HepG2 (cell line): ENCODE data around the gene OTUB2. TPM values are rescaled to one million over a fixed set of nuclear protein-coding genes. Genes with fewer than 3 reads are reported as not detected.
A peak's percentile ranks its signal among the peaks of the same experiment; 100 is the strongest.

Experiments
- FOXK1 ChIP-seq: sonication (generic); formaldehyde crosslinking; IDR thresholded peaks from 2 replicates; pipeline ENCODE4 v1.4.0; 2020; ENCODE audit warnings: low read depth, missing genetic modification reagents, borderline replicate concordance
- FOXM1 ChIP-seq: sonication (generic); formaldehyde crosslinking; IDR thresholded peaks from 2 replicates; pipeline ENCODE4 v1.5.0; 2020; ENCODE audit warnings: missing genetic modification reagents
- GATA4 ChIP-seq: sonication (generic); IDR thresholded peaks from 2 replicates; pipeline ENCODE4 v1.6.1; 2016; ENCODE audit warnings: antibody characterized with exemption, low read depth, borderline replicate concordance
- KDM4B ChIP-seq: sonication (generic); formaldehyde crosslinking; IDR thresholded peaks from 2 replicates; pipeline ENCODE4 v1.4.0; 2020; ENCODE audit warnings: missing genetic modification reagents
- KMT2A ChIP-seq: sonication (generic); formaldehyde crosslinking; IDR thresholded peaks from 2 replicates; pipeline ENCODE4 v1.4.0; 2020; ENCODE audit warnings: missing genetic modification reagents
- MTA1 ChIP-seq: sonication (generic); formaldehyde crosslinking; IDR thresholded peaks from 2 replicates; pipeline ENCODE4 v1.4.0; 2020; ENCODE audit warnings: missing genetic modification reagents, mild to moderate bottlenecking, borderline replicate concordance
- NFYB ChIP-seq: sonication (generic); formaldehyde crosslinking; IDR thresholded peaks from 2 replicates; pipeline ENCODE4 v1.4.0; 2020; ENCODE audit warnings: missing genetic modification reagents
- NR3C1 ChIP-seq: sonication (generic); formaldehyde crosslinking; IDR thresholded peaks from 2 replicates; pipeline ENCODE4 v1.4.0; 2020; ENCODE audit warnings: missing genetic modification reagents
- RNF2 ChIP-seq: fragments of 450-650 bp; conservative IDR thresholded peaks from 2 replicates; pipeline ENCODE4 v1.6.1; 2016; ENCODE audit warnings: low read depth
- SAP130 ChIP-seq: IDR thresholded peaks from 2 replicates; pipeline ENCODE4 v1.6.1; 2016; ENCODE audit warnings: low read depth
- TAF1 ChIP-seq: sonication (generic); formaldehyde crosslinking; IDR thresholded peaks from 2 replicates; pipeline ENCODE4 v1.4.0; 2020; ENCODE audit warnings: missing genetic modification reagents
- ZBTB4 ChIP-seq: sonication (generic); formaldehyde crosslinking; IDR thresholded peaks from 2 replicates; pipeline ENCODE4 v1.4.0; 2020; ENCODE audit warnings: missing genetic modification reagents, mild to moderate bottlenecking, borderline replicate concordance
- ZKSCAN1 ChIP-seq: fragments of 150-350 bp; IDR thresholded peaks from 2 replicates; pipeline ENCODE4 v1.6.1; 2014; ENCODE audit warnings: low read length
- ZNF224 ChIP-seq: sonication (generic); formaldehyde crosslinking; IDR thresholded peaks from 2 replicates; pipeline ENCODE4 v1.5.0; 2020; ENCODE audit warnings: mild to moderate bottlenecking, missing genetic modification reagents
- ZNF260 ChIP-seq: sonication (generic); formaldehyde crosslinking; IDR thresholded peaks from 2 replicates; pipeline ENCODE4 v1.4.0; 2020; ENCODE audit warnings: missing genetic modification reagents, low read depth, mild to moderate bottlenecking, borderline replicate concordance
- ZNF276 ChIP-seq: sonication (generic); formaldehyde crosslinking; IDR thresholded peaks from 2 replicates; pipeline ENCODE4 v1.4.0; 2020; ENCODE audit warnings: mild to moderate bottlenecking, low read depth, missing genetic modification reagents
- ZNF292 ChIP-seq: sonication (generic); formaldehyde crosslinking; IDR thresholded peaks from 2 replicates; pipeline ENCODE4 v1.8.1; 2022; ENCODE audit warnings: mild to moderate bottlenecking, low read depth, missing genetic modification reagents, borderline replicate concordance
- ZNF501 ChIP-seq: sonication (generic); formaldehyde crosslinking; IDR thresholded peaks from 2 replicates; pipeline ENCODE4 v1.5.1; 2020; ENCODE audit warnings: mild to moderate bottlenecking, moderate library complexity, missing genetic modification reagents
- ZNF552 ChIP-seq: sonication (generic); formaldehyde crosslinking; IDR thresholded peaks from 2 replicates; pipeline ENCODE4 v1.9.0; 2022; ENCODE audit warnings: missing genetic modification reagents, mild to moderate bottlenecking, borderline replicate concordance
- ZNF605 ChIP-seq: sonication (generic); formaldehyde crosslinking; IDR thresholded peaks from 2 replicates; pipeline ENCODE4 v1.8.0; 2022; ENCODE audit warnings: mild to moderate bottlenecking, missing genetic modification reagents
- ZNF780A ChIP-seq: sonication (generic); formaldehyde crosslinking; IDR thresholded peaks from 2 replicates; pipeline ENCODE4 v1.8.0; 2022; ENCODE audit warnings: mild to moderate bottlenecking, missing genetic modification reagents, moderate library complexity
- polyA plus RNA-seq, 8 experiments: library from polyadenylated mRNA; depleted of rRNA in 3 of 8; stranded (reverse) in 7 of 8; unstranded in 1 of 8; fragments of >200 nt; fragmentation: Illumina TruSeq in 4 of 8; extraction: Trizol in 4 of 8; gene quantifications; 2 replicates each; pipeline versions ENCODE4 v1.2.1 to v1.2.3, GENCODE V29; 2011 to 2016; ENCODE audit warnings: low read depth in 4 of 8, missing spikeins in 1 of 8, mixed read lengths in 1 of 8; ENCODE audit not compliant: insufficient read depth in 1 of 8
- total RNA-seq, 5 experiments: library from RNA; depleted of rRNA; stranded (reverse); fragments of >200 nt; fragmentation: Illumina TruSeq; extraction: Trizol; gene quantifications; 2 replicates each; pipeline ENCODE4 v1.2.3, GENCODE V29; 2016; ENCODE audit warnings: low read depth in 1 of 5
- TF ChIP-seq, protein P1 (sequence below): sonication (generic); formaldehyde crosslinking; IDR thresholded peaks from 2 replicates; pipeline ENCODE4 v1.4.0; 2020; ENCODE audit warnings: missing genetic modification reagents, borderline replicate concordance
- TF ChIP-seq, protein P2 (sequence below): sonication (generic); formaldehyde crosslinking; conservative IDR thresholded peaks from 2 replicates; pipeline ENCODE4 v1.4.0; 2020; ENCODE audit warnings: missing genetic modification reagents

Gene OTUB2
- total and polyA plus RNA-seq, 2 of the 13 experiments (the other 11 are each of a cell fraction or from before 2014, with no cell fraction given), result 2.2 to 2.4 TPM

DNA sequence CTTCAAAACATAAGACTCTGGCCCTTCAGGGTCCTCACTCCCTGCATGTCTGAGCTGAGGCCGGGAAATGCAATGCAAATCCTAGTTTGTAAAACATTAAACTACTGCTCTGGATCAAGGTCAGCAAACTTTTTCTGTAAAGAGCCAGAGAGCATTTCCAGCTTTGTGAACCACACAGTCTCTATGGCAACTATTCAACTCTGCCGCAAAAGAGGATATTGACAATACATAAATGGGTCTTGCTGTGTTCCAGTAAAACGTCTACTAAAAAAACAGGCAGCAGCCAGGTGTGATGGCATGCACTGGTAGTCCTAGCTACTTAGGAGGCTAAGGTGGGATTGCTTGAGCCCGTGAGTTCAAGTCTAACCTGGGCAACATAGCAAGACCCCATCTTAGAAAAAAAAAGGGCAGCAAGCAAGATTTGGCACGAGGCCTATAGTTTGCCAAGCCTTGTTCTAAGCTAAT lies 32.6 kb downstream of the OTUB2 start (continued):
- TF ChIP-seq RNF2 (no peak), ZKSCAN1 (no peak), ZBTB4 (CRISPR knock-in tag) (no peak), ZNF276 (no peak), GATA4 (peak; percentile 66; the same call in 1 of the 2 replicates), ZNF552 (CRISPR knock-in tag) (no peak), ZNF605 (CRISPR knock-in tag) (no peak), TAF1 (CRISPR knock-in tag) (no peak), KMT2A (CRISPR knock-in tag) (no peak), ZNF224 (CRISPR knock-in tag) (no peak), ZNF292 (no peak), ZNF780A (CRISPR knock-in tag) (no peak), NR3C1 (no peak), MTA1 (CRISPR knock-in tag) (no peak), FOXK1 (CRISPR knock-in tag) (peak; percentile 72; the same call in 1 of the 2 replicates), SAP130 (CRISPR knock-in tag) (peak; percentile 85), FOXM1 (no peak), ZNF501 (CRISPR knock-in tag) (0 out of 2 replicates have a peak, but pooled peaks have one; percentile 29), NFYB (CRISPR knock-in tag) (no peak), KDM4B (no peak), ZNF260 (CRISPR knock-in tag) (no peak)
- TF ChIP-seq, protein P1, sequence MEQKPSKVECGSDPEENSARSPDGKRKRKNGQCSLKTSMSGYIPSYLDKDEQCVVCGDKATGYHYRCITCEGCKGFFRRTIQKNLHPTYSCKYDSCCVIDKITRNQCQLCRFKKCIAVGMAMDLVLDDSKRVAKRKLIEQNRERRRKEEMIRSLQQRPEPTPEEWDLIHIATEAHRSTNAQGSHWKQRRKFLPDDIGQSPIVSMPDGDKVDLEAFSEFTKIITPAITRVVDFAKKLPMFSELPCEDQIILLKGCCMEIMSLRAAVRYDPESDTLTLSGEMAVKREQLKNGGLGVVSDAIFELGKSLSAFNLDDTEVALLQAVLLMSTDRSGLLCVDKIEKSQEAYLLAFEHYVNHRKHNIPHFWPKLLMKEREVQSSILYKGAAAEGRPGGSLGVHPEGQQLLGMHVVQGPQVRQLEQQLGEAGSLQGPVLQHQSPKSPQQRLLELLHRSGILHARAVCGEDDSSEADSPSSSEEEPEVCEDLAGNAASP (CRISPR knock-in tag), result peak; percentile 37; the same call in 1 of the 2 replicates
- TF ChIP-seq, protein P2, sequence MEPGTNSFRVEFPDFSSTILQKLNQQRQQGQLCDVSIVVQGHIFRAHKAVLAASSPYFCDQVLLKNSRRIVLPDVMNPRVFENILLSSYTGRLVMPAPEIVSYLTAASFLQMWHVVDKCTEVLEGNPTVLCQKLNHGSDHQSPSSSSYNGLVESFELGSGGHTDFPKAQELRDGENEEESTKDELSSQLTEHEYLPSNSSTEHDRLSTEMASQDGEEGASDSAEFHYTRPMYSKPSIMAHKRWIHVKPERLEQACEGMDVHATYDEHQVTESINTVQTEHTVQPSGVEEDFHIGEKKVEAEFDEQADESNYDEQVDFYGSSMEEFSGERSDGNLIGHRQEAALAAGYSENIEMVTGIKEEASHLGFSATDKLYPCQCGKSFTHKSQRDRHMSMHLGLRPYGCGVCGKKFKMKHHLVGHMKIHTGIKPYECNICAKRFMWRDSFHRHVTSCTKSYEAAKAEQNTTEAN (CRISPR knock-in tag), result no peak
